ENCODE results near the gene NOTCH1.
A peak's percentile ranks its signal among the peaks of the same experiment; 100 is the strongest.

The NOTCH1 gene

GRCh38 chr9:136564379-136564988 lies 18.6 kb upstream of the NOTCH1 start:
- TF ChIP-seq REST (IDR thresholded peaks at IDR 0.05; ENCODE audit: insufficient read depth in 1 of 2, low read depth in 2 of 2, low read length in 2 of 2) (0 out of 4 replicates have a peak, but pooled peaks have one; percentile 38 to 63), TAF1 (IDR thresholded peaks at IDR 0.05; ENCODE audit: borderline replicate concordance, insufficient read depth, low read length) (no peak), POLR2AphosphoS5 (IDR thresholded peaks at IDR 0.05; ENCODE audit: low read depth, low read length) (no peak)

GRCh38 chr9:136563646-136564325 lies 17.9 kb upstream of the NOTCH1 start:
- no peak for TF ChIP-seq POLR2AphosphoS5 (IDR thresholded peaks at IDR 0.05; ENCODE audit: low read depth, low read length)
- no peak for TF ChIP-seq TAF1 (IDR thresholded peaks at IDR 0.05; ENCODE audit: borderline replicate concordance, insufficient read depth, low read length)
- no peak for TF ChIP-seq SIN3A (IDR thresholded peaks at IDR 0.05; ENCODE audit: borderline replicate concordance, insufficient read depth, low read length)
- TF ChIP-seq FOXP2 (optimal IDR thresholded peaks at IDR 0.05; ENCODE audit: borderline replicate concordance, extremely low read depth, extremely low read length, insufficient read depth), result no peak
- TF ChIP-seq REST (IDR thresholded peaks at IDR 0.05; ENCODE audit: insufficient read depth in 1 of 2, low read depth in 2 of 2, low read length in 2 of 2), result no peak

- TF ChIP-seq FOXP2 (optimal IDR thresholded peaks at IDR 0.05; ENCODE audit: borderline replicate concordance, extremely low read depth, extremely low read length, insufficient read depth), result no peak
- TF ChIP-seq TAF1 (IDR thresholded peaks at IDR 0.05; ENCODE audit: borderline replicate concordance, insufficient read depth, low read length), result no peak
- TF ChIP-seq POLR2AphosphoS5 (IDR thresholded peaks at IDR 0.05; ENCODE audit: low read depth, low read length), result no peak
- no peak for TF ChIP-seq SIN3A (IDR thresholded peaks at IDR 0.05; ENCODE audit: borderline replicate concordance, insufficient read depth, low read length)
- no peak for TF ChIP-seq REST (IDR thresholded peaks at IDR 0.05; ENCODE audit: insufficient read depth in 1 of 2, low read depth in 2 of 2, low read length in 2 of 2)
Measured at GRCh38 chr9:136562746-136563495, 17.1 kb upstream of the NOTCH1 start.

GRCh38 chr9:136561779-136562178 lies 15.9 kb upstream of the NOTCH1 start:
- no peak for TF ChIP-seq TAF1 (IDR thresholded peaks at IDR 0.05; ENCODE audit: borderline replicate concordance, insufficient read depth, low read length)
- TF ChIP-seq REST (IDR thresholded peaks at IDR 0.05; ENCODE audit: insufficient read depth in 1 of 2, low read depth in 2 of 2, low read length in 2 of 2), result no peak
- TF ChIP-seq POLR2AphosphoS5 (IDR thresholded peaks at IDR 0.05; ENCODE audit: low read depth, low read length), result no peak
- no peak for TF ChIP-seq SIN3A (IDR thresholded peaks at IDR 0.05; ENCODE audit: borderline replicate concordance, insufficient read depth, low read length)
- TF ChIP-seq FOXP2 (optimal IDR thresholded peaks at IDR 0.05; ENCODE audit: borderline replicate concordance, extremely low read depth, extremely low read length, insufficient read depth), result no peak
